GM21737 (cell line): ENCODE data around the gene LMBR1L.
A peak's percentile ranks its signal among the peaks of the same experiment; 100 is the strongest.
"Not testable (repeated sequence)": the region's sequence is repeated elsewhere in the genome, so short reads cannot be mapped to it uniquely, and the experiment has no call there.

Experiments
- ATAC-seq: cut with Tn5 transposase; IDR thresholded peaks from one replicate; pipeline ENCODE4 v1.9.1; 2021; ENCODE audit warnings: mild to moderate bottlenecking, moderate library complexity; ENCODE audit not compliant: unreplicated experiment

The LMBR1L gene

GRCh38 chr12:49088932-49089330 is 21.7 kb downstream of the LMBR1L start:
- no peak for ATAC-seq

DNA sequence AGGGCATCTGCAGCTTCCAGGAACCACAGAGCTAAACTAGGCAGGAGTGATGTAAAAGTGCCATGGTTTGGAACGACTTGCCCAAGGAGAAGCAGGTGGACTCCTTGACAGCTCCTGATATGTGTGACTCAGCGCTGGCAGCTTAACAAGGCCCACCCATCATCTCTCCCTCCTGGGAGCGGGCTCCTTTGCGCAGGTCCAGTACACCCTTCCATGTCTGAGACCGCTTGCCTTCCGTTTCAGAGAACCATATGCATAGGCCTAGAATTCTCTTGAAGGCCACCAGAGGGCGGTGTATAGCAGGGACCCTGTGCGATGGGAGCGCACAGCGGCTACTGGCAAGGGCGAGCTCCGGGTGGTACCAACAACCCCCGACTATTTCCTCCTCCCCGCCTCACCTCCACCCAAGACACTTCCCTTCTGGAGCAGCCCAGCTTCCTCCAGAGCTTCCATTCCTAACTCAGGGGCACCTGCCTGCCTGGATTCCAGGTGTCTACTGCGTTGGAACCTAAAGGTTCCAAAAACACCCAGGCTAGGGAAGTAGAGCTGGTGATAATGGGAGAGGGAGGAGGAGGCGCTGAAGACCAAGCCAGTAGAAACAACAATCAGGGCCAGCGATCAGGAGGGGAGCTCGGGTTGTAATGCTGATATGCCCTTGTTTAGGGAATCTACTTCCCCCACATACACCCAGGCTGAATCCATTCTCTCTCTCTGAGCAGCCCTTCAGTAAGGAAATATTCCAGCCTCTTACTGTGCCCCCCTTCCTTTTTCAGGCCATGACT is 22.3 kb downstream of the LMBR1L start:
- peak; percentile 78 for ATAC-seq

DNA sequence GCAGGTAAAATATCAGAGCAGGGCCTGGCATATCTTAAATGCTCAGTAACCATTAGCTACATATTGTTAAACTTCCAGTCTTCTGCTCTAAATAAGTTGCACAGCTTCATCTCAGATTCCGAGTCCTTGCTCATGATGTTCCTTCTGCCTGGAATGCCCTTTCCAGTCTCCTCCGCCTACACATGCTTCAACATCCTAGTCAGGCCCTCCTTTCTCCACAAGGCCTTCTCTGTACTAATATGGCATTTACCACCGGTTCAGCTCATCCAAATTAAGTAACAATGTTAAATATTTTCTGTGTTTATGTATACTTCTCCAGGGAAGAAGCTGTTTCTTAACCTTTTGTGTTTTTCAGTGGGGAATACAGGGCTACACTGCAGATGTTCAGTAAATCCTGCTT is 24.5 kb downstream of the LMBR1L start:
- no peak for ATAC-seq

DNA sequence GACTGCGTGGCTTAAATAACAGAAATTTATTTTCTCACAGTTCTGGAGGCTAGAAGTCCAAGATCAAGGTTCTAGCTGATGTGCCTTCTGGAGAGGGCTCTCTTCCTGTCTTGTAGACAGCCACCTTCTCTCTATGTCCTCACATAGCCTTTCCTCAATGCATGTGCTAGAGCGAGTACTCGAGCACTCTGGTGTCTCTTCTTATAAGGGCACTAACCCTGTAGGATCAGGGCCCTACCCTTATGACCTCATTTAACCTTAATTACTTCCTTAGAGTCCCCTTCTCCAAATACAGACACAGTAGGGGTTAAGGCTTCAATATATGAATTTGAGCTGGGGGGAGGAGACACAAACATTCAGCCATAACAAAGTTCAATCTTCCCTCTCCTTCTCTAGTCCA is 26.2 kb downstream of the LMBR1L start:
- ATAC-seq, result no peak

DNA sequence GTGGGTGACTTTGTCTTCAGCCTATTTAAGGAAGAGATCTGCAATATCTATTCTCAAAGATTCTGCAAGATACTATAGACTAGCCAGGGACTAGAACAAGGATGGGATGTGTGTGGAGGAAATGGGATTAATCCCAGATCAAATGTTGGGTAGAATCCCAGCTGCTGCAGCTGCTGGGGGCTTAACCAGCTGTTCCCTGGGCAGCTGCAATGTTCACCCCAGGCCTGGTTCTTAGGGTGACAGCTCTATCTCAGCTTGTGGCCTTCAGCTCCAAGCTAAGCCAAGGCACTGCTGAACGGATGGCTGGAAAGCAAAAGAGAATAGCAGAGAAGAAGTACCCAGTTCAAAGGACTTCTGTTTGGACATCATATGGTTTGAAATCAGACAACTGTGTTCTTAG is 30.9 kb downstream of the LMBR1L start:
- no peak for ATAC-seq

DNA sequence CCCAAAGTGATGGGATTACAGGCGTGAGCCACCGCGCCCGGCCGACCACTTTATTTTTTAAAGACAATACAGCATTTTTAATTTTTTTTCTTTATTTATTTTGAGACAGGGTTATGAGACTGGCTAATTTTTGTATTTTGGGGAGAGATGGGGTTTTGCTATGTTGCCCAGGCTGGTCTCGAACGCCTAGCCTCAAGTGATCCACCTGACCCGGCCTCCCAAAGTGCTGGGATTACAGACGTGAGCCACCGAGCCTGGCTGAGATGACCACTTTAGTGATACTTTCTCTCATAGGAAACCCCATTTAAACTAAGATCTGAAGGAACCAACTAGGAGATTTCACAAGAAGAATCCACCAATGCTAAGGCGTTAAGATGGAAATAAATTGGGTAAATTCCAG is 39.7 kb downstream of the LMBR1L start:
- no peak for ATAC-seq

DNA sequence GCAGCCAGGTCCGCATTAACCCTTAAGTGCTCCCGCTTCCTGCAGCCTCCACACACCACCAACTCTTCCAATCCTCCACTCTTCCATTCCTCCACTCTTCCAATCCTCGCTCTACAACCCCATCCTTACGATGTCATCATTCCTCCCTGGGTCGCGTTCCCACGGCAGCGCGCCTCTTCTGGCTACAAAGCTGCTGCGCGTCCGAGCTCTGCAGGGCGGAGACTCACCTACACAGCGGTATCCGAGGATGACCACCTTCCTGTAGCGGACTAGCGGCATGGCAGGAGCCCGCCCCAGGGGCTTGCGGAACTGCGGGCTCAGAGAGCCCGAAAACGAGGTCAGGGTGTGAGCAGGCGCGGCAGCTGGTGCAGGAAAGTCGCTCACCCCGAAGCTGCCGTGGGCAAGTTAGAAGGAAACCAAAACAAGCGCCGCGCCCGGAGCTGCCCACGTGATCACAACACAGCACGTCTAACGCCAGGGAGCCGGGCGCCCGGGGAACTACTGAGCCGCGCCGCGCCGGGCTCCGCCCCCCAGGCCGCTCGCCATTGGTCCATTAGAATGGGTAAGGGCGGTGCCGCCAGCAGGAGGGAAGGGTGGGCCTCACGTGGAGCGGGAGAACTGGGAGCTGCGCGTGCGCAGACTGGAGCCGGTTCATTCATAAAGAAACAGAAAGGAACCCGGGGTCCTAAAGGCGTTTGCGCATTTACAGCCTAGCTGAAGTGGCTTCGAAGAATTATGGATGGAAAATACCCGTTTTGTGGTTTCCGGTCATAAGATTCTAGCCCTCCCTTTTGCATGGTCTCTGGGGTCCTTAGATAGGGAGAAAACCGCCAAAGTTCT is 40.9 kb downstream of the LMBR1L start, which contains the start of gene RHEBL1:
TSS of gene RHEBL1 (minus strand) at position 473 of the 840 bp plus-strand sequence. CDS start at position 279, 194 bp downstream.
- peak; percentile 96 for ATAC-seq

GRCh38 chr12:49068879-49069506 is 41.7 kb downstream of the LMBR1L start:
- no peak for ATAC-seq

- no peak for ATAC-seq
These were observed 44.5 kb downstream of the LMBR1L start for GRCh38 chr12:49066120-49066519.

GRCh38 chr12:49064767-49065152 is 45.9 kb downstream of the LMBR1L start:
- ATAC-seq, result no peak

GRCh38 chr12:49061916-49062315 is 48.7 kb downstream of the LMBR1L start:
- not testable (repeated sequence) for ATAC-seq

DNA sequence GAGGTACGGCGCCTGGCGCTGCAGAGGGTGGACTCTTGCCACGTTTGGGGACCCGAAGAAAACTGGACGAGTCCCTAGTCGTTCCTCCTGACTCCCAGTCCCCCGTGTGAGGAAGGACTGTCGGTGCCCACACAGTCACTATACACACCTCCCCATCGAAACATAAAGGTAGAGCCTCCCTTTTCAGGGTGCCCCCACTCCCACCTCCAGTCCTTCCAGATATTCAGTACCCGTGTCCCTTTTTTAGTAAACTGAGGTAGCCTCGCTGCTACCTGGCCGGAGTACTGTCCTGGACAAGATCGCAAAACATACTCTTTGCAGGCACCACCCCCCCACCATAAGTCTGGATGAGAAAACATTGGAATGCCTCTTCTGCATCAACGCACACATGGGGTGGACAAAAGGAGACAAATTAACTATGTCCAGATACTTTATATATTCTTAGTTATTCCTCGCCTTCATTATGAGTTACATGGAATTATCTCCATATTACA is 49.4 kb downstream of the LMBR1L start:
- ATAC-seq, result no peak

DNA sequence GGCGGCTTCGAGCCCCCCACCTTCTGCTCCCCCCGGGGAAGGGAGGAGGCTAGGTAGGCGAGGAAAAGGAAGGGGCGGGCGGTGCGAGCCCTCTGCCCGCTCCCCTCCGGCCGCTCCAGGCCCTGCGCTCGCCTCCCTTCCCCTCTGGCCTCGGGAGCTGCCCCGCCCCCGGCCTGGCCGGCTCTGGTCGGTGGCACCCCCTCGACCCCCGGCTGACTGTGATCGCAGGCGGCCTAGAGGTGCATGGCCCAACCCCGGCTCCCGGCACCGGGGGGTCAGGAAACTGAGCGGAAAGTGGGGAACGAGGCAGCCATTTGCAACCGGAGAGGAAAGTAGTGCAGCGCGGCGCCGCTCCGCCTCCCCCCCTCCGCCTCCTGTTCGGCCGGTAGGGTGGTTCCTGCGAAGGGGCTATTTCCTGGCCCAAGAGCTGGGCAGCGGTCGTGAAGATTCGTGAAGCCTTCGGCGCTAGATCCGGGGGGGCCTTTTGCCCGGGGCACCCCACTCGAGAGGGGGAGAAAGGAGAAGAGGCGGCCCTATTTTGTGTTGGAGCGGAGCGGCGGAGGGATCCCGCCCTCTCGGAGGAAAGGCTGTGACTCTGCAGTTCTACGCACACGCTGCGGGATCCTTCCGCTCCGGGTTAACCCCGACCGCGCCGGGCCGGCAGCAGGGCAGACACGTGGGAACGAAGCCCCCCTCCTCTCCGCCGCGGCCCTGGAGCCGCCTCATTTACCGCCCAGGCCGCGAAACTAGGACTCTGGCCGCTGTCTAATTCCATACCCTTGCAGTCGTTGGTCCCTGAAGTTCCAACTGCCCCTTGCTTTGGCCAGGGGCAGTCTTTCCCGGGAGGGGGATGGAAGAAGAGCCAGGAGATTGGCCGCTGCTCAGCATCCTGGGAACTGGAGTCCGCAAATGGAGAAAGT is 50.1 kb downstream of the LMBR1L start, which contains the start of gene KMT2D:
TSS of gene KMT2D (minus strand) at position 558 of the 920 bp plus-strand sequence. CDS start 5,470 bp downstream, outside the sequence.
- peak; percentile 45 for ATAC-seq

- ATAC-seq, result peak; percentile 18
These were observed 51.1 kb downstream of the LMBR1L start for GRCh38 chr12:49059299-49060171.

DNA sequence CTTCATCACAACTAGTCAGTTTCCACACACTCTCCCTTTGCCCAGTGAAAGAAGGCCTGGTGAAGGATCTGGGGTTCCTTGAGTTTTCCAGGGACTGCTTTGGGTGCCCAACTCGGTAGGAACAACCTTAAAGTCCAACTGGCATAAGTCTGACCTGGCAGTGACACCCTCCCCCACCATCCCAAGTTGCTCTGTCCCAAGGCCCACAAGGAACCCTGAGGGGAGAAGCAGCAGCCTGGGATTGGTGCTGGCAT is 51.7 kb downstream of the LMBR1L start:
- ATAC-seq, result no peak

- no peak for ATAC-seq
These were observed 52.1 kb downstream of the LMBR1L start for GRCh38 chr12:49058366-49059044.

GRCh38 chr12:49057888-49058287 is 52.8 kb downstream of the LMBR1L start:
- no peak for ATAC-seq

GRCh38 chr12:49055978-49056754 is 54.5 kb downstream of the LMBR1L start:
- ATAC-seq, result peak; percentile 41
